Measurements from ENCODE around the gene ZFR2.

The ZFR2 gene

DNA sequence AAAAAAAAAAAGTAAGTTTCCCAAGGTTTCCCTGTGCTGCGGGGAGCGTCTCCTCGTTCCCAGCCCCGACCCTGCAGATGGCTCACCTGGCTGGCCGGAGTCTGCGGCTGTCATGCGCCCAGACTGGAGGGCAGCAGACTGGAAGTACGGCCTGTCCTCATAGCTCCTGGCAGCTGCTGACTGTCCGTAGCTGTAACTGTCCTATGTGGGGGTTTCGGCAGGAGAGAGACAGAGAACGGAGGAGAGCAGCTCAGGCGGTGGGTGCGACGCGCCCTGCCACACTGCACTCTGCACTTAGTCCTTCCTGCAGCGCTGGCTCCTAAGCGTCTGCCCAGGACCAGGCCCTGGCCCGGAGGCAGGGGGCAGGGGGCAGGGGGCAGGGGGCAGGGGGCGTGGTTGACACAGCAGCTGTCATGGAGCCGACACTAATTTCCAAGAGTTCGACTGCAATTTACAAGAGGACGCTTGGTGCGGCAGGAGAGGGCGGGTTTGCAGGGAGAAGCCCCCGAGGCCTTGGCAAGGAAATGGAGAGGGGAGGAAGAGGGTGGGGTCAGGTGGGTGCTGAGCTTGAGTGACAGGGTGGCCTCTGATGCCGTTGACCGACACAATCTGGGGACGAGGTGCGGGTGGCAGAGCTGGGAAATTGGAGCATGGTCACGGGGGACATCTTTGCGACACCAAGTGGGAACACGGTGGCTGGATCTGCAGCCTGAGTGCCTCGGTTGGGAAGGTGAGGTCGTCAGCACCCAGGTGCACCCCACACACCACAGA, 35.1 kb downstream of the ZFR2 start:
- H3K4me2 ChIP-seq (ENCODE audit: low read length), result no peak overlapping the region
- no peaks in the 10 kb centered on the region for H3F3A ChIP-seq (ENCODE audit: insufficient read depth, low read length)
- no peaks in the 10 kb centered on the region for H3K9me2 ChIP-seq (ENCODE audit: low read depth, low read length)
- no peak overlapping the region for H3K4me3 ChIP-seq (ENCODE audit: low read depth, low read length, poor library complexity, severe bottlenecking)
- no peak overlapping the region for H3K9ac ChIP-seq (ENCODE audit: low read length)
- H3K79me2 ChIP-seq (ENCODE audit: insufficient read depth, low read length), result no peaks in the 10 kb centered on the region
- H3K27ac ChIP-seq (ENCODE audit: low read depth, low read length, poor library complexity, severe bottlenecking), result no peak overlapping the region
- H2AFZ ChIP-seq (ENCODE audit: low read length), result no peak overlapping the region
- no peaks in the 10 kb centered on the region for H4K20me1 ChIP-seq (ENCODE audit: insufficient read depth, low read length)
- H3K9me3 ChIP-seq (ENCODE audit: low read length), result 0 out of 2 replicates have a peak, but pooled peaks cover 2% of the 10 kb centered on the region
- no peaks in the 10 kb centered on the region for H3K36me3 ChIP-seq (ENCODE audit: insufficient read depth, low read length)
- no peaks in the 10 kb centered on the region; the same call in 1 of the 2 replicates for H3K27me3 ChIP-seq (ENCODE audit: insufficient read depth, low read length)
- no peaks in the 10 kb centered on the region for H3K4me1 ChIP-seq (ENCODE audit: insufficient read depth, low read length, severe bottlenecking)
- no peak for TF ChIP-seq EZH2 (IDR thresholded peaks at IDR 0.05; ENCODE audit: borderline replicate concordance, low read length)
- TF ChIP-seq, protein P1, sequence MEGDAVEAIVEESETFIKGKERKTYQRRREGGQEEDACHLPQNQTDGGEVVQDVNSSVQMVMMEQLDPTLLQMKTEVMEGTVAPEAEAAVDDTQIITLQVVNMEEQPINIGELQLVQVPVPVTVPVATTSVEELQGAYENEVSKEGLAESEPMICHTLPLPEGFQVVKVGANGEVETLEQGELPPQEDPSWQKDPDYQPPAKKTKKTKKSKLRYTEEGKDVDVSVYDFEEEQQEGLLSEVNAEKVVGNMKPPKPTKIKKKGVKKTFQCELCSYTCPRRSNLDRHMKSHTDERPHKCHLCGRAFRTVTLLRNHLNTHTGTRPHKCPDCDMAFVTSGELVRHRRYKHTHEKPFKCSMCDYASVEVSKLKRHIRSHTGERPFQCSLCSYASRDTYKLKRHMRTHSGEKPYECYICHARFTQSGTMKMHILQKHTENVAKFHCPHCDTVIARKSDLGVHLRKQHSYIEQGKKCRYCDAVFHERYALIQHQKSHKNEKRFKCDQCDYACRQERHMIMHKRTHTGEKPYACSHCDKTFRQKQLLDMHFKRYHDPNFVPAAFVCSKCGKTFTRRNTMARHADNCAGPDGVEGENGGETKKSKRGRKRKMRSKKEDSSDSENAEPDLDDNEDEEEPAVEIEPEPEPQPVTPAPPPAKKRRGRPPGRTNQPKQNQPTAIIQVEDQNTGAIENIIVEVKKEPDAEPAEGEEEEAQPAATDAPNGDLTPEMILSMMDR (IDR thresholded peaks at IDR 0.05; ENCODE audit: low read length), result no peak

DNA sequence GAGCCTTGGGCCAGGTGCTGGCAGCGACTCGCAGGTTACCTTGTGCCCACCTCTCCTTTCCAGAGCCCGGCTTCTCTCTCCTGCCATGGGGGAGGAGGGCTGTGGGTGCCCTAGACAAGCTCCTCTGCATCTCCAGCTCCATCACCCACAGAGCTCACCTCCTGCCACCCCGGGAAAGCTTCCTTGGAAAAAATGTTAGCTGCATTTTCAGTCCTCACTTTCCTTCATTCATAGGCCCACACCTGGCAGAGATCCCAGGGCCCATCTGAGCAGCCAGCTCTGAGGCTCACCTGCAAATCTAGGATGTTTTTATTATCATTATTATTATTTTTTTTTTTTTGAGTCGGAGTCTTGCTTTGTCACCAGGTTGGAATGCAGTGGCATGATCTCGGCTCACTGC, 36.8 kb downstream of the ZFR2 start:
- Histone ChIP-seq H3K27me3 (ENCODE audit: insufficient read depth, low read length) (no peaks in the 10 kb centered on the region), H3K9me2 (ENCODE audit: low read depth, low read length) (no peaks in the 10 kb centered on the region)

DNA sequence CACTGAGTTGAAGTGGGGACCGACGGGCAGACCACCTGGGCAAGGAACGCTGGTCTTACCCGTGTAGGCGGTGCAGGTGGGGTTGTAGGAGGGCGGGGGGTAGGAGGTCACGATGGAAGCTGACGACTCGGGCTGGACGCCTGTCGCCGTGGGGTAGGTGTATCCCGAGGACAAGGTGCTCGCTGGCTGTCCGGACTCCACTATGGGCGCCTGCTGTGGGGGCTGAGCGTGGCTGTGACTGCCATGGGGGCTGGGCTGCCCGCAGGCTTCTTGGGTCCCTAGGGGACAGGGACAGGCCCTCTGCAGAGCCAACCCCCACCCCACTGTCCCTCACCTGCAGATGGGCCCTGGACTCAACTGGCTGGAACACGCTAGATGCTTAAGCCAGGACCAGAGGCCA, 37.2 kb downstream of the ZFR2 start:
- Histone ChIP-seq H3K9me2 (ENCODE audit: low read depth, low read length) (no peaks in the 10 kb centered on the region), H3K79me2 (ENCODE audit: insufficient read depth, low read length) (no peaks in the 10 kb centered on the region), H3K4me3 (ENCODE audit: low read depth, low read length, poor library complexity, severe bottlenecking) (no peak overlapping the region), H3F3A (ENCODE audit: insufficient read depth, low read length) (no peaks in the 10 kb centered on the region), H3K9me3 (ENCODE audit: low read length) (no peaks in the 10 kb centered on the region), H3K4me2 (ENCODE audit: low read length) (no peak overlapping the region), H3K4me1 (ENCODE audit: insufficient read depth, low read length, severe bottlenecking) (no peaks in the 10 kb centered on the region), H3K36me3 (ENCODE audit: insufficient read depth, low read length) (no peaks in the 10 kb centered on the region), H3K9ac (ENCODE audit: low read length) (no peak overlapping the region), H2AFZ (ENCODE audit: low read length) (no peak overlapping the region), H4K20me1 (ENCODE audit: insufficient read depth, low read length) (no peaks in the 10 kb centered on the region), H3K27ac (ENCODE audit: low read depth, low read length, poor library complexity, severe bottlenecking) (no peak overlapping the region), H3K27me3 (ENCODE audit: insufficient read depth, low read length) (no peaks in the 10 kb centered on the region)
- TF ChIP-seq EZH2 (IDR thresholded peaks at IDR 0.05; ENCODE audit: borderline replicate concordance, low read length), result no peak
- TF ChIP-seq, protein P1 (IDR thresholded peaks at IDR 0.05; ENCODE audit: low read length), result no peak

More for the DNA sequence above, 36.8 kb downstream of the ZFR2 start:
- H3K9me3 ChIP-seq (ENCODE audit: low read length), result no peaks in the 10 kb centered on the region
- H3K4me1 ChIP-seq (ENCODE audit: insufficient read depth, low read length, severe bottlenecking), result no peaks in the 10 kb centered on the region
- no peak overlapping the region for H2AFZ ChIP-seq (ENCODE audit: low read length)
- H3K4me2 ChIP-seq (ENCODE audit: low read length), result no peak overlapping the region
- H3K9ac ChIP-seq (ENCODE audit: low read length), result no peak overlapping the region
- no peaks in the 10 kb centered on the region for H3K36me3 ChIP-seq (ENCODE audit: insufficient read depth, low read length)
- no peaks in the 10 kb centered on the region for H4K20me1 ChIP-seq (ENCODE audit: insufficient read depth, low read length)
- H3K79me2 ChIP-seq (ENCODE audit: insufficient read depth, low read length), result no peaks in the 10 kb centered on the region
- no peak for TF ChIP-seq EZH2 (IDR thresholded peaks at IDR 0.05; ENCODE audit: borderline replicate concordance, low read length)
- TF ChIP-seq, protein P1 (IDR thresholded peaks at IDR 0.05; ENCODE audit: low read length), result no peak
- H3F3A ChIP-seq (ENCODE audit: insufficient read depth, low read length), result no peaks in the 10 kb centered on the region
- no peak overlapping the region for H3K27ac ChIP-seq (ENCODE audit: low read depth, low read length, poor library complexity, severe bottlenecking)
- H3K4me3 ChIP-seq (ENCODE audit: low read depth, low read length, poor library complexity, severe bottlenecking), result no peak overlapping the region

Data from OCI-LY1 (cell line).